ENCODE data around the gene NRSN2.

The NRSN2 gene

DNA sequence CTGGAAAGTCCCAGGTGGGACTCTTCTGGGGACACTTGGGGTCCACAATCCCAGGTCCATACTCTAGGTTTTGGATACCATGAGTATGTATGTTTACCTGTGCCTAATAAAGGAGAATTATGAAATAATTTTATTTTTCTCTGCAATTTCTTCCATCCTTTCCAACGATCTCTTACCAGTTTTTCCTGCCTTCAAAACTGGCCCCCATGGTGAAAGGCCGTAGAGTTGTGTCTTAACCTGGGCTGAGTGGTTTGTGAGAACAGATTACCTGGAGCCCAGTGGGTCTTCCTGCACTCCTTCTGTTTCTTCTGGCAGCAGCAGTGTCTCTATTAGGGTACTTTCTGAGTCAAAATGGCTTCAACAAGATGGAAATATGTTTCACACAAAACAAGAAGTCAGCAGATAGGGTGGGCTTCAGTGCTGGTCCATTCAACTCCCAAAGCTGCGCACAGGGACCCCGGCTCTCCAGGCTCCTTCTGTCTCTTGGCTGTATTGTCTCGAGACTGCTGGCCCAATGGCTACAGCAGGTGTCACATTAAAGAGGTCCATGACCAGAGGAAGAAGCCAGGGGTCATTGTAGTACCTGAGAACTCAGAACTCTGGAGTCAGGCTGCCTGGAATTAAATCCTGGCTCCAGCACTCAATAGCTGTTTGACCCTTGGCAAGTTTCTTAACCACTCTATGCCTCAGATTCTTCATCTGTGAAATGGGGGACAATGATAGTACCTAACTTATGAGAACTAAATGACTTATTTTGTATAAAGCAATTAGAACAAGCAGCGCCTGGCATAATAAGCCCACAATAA is 50.7 kb downstream of the NRSN2 start:
- DNase-seq (ENCODE audit: low spot score) = no peak

DNA sequence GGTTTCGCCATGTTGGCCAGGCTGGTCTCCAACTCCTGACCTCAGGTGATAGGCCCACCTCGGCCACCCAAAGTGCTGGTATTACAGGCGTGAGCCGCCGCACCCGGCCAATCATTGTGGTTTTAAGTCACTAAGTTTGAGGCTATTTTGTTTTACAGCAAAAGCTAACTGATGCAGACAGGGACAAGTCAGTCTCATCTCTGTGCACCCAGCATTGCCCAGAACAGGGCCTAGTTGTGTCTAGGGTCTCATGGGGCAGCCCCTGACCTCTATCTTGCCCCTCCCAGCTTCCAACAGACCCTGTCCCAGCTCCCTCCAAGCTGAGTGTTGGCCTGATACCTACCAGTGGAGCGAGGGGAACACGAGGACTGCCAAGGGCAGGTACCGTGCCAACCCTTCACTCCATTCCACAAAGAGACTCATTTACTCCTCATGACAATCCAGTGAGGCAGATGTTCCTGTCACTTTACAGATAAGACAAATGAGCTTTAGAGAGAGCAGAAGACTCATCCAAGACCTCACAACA is 52.3 kb downstream of the NRSN2 start:
- no peak for DNase-seq (ENCODE audit: low spot score)

DNA sequence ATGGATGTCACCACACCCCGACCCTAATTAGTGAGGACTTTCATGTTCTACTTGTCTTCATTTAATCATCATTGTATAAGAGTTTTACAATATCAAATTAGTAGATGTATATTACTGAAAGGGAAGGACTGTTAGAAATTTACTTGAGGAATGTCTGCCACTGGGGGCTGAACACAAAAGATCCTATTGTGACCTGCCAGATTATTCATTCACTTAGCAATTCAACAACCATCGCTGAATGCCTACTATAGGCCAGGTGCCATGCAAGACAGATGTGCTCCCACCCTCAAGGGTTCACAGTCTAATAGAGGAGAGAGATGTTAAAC is 53.2 kb downstream of the NRSN2 start:
- no peak for DNase-seq (ENCODE audit: low spot score)

DNA sequence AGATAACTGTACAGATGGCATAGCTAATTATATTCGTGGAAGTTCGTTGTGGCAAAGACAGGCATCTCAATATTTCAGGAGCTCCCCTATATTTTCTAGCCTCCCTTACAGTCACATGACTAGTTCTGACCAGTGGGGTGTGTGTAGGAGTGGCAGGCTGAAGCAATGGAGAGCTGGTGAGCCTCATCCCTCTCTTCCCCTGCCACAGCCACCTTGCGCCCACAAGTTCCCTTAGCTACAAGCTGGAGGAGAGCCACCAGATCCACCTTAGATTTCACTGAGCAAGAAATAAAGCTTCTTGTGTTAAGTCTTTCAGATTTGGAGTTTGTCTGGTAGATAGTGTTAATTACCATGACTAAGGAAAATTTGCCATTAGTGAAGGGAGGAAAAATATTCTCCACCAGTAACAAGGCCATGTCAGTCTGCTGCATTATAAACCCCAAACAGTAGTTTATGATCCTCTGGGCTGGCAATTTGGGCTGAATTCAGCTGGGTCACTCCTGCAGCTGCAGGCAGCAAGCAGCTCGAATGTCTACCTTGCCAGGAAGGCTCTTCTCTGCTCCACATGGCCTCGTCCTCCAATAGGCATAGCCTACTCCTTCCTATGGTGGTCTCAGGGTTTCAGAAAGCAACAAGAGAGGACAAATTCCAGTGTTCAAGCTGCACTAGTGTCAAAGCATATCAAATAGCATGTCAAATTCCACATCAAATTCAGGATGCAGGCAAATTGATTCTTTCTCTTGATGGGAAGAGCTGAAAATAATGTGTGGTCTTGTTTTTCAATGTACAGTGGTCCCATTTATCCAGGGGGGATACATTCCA is 53.8 kb downstream of the NRSN2 start:
- DNase-seq (ENCODE audit: low spot score) = no peak

GRCh38 chr20:401682-402495 is 55.0 kb downstream of the NRSN2 start:
- DNase-seq (ENCODE audit: low spot score) = no peak

- no peak for DNase-seq (ENCODE audit: low spot score)
Observed at GRCh38 chr20:402496-402885, 55.6 kb downstream of the NRSN2 start.

DNA sequence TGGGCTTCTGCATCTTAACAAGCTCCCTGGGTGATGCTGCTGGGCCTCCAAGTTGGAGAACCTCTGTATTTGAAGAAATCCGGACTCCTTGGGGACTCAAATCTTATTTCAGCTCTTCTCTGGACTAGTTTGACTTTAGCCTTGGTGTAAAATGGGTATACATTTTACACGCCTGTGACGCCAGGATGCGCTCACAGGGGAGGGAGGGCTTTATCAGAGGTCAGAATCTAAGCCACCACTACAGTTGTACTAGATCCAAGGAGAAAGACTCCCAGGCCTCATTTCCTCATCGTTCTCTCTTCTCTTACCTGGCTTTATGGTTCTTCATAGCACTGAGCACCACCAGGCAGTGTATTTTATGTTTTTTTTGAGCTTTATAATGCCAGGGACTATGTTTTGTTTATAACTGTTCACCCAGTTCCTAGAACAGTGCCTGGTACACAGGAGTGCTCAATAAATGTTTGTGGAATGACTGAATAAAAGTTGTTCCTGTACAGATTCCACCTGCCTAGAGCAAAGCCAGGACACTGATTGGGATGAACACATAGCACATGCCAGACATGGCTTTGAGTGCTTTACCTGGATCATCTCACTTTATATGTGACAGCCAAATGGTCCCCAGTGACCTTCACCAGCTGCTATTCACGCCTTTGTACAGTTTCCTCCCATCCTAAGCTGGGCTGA is 56.1 kb downstream of the NRSN2 start:
- DNase-seq (ENCODE audit: low spot score) = no peak

- no peak for DNase-seq (ENCODE audit: low spot score)
Observed at GRCh38 chr20:403582-403957, 56.7 kb downstream of the NRSN2 start.

- no peak for DNase-seq (ENCODE audit: low spot score)
Observed at GRCh38 chr20:404088-404487, 57.2 kb downstream of the NRSN2 start.
